Loucy (cell line): ENCODE results near the gene GRWD1.

ENCODE experiments used
- H2AFZ ChIP-seq: fragments of 200-600 bp; sonication (generic); 2 replicates; pipeline ENCODE4 v1.6.0; 2016; ENCODE audit warnings: antibody characterized with exemption, mild to moderate bottlenecking, low read length, moderate library complexity
- H3F3A ChIP-seq: fragments of 200-600 bp; 2 replicates; pipeline ENCODE4 v1.6.0; 2016; ENCODE audit warnings: antibody characterized with exemption, low read depth, mild to moderate bottlenecking
- H3K27me3 ChIP-seq: fragments of 200-600 bp; sonication (generic); 2 replicates; pipeline ENCODE4 v1.6.1; 2014; ENCODE audit warnings: low read length, mild to moderate bottlenecking; ENCODE audit not compliant: insufficient read depth, poor library complexity, severe bottlenecking
- H3K36me3 ChIP-seq: fragments of 200-600 bp; sonication (generic); 2 replicates; pipeline ENCODE4 v1.6.1; 2016; ENCODE audit warnings: low read length; ENCODE audit not compliant: insufficient read depth
- H3K4me1 ChIP-seq: fragments of 200-600 bp; sonication (generic); 2 replicates; pipeline ENCODE4 v1.5.1; 2014; ENCODE audit warnings: low read length, mild to moderate bottlenecking; ENCODE audit not compliant: insufficient read depth, poor library complexity, severe bottlenecking
- H3K4me2 ChIP-seq: fragments of 200-600 bp; sonication (generic); 2 replicates; pipeline ENCODE4 v1.6.0; 2014; ENCODE audit warnings: antibody characterized with exemption, low read length, low read depth, mild to moderate bottlenecking; ENCODE audit not compliant: poor library complexity, severe bottlenecking
- H3K4me3 ChIP-seq: fragments of 200-600 bp; sonication (generic); 2 replicates; pipeline ENCODE4 v1.5.1; 2014; ENCODE audit warnings: low read length, mild to moderate bottlenecking, mixed read lengths; ENCODE audit not compliant: poor library complexity, severe bottlenecking
- H3K79me2 ChIP-seq: fragments of 200-600 bp; sonication (generic); 2 replicates; pipeline ENCODE4 v1.6.1; 2014; ENCODE audit warnings: low read length; ENCODE audit not compliant: insufficient read depth
- H3K9ac ChIP-seq: fragments of 200-600 bp; sonication (generic); 2 replicates; pipeline ENCODE4 v1.6.0; 2014; ENCODE audit warnings: mild to moderate bottlenecking, low read depth, low read length, moderate library complexity; ENCODE audit not compliant: poor library complexity, severe bottlenecking
- H3K9me2 ChIP-seq: fragments of 200-600 bp; sonication (generic); replicated peaks from 2 replicates; pipeline ENCODE4 v1.6.1; 2016; ENCODE audit warnings: low read depth, low read length, mixed read lengths
- H3K9me3 ChIP-seq: fragments of 200-600 bp; sonication (generic); 2 replicates; pipeline ENCODE4 v1.6.1; 2014; ENCODE audit warnings: mild to moderate bottlenecking, antibody characterized with exemption, low read length, low read depth; ENCODE audit not compliant: insufficient read depth
- H4K20me1 ChIP-seq: fragments of 200-600 bp; sonication (generic); 2 replicates; pipeline ENCODE4 v1.6.0; 2014; ENCODE audit warnings: antibody characterized with exemption, low read length, mild to moderate bottlenecking; ENCODE audit not compliant: insufficient read depth, poor library complexity, severe bottlenecking
- CTCF ChIP-seq: fragments of 200-600 bp; sonication (generic); conservative IDR thresholded peaks from 2 replicates; pipeline ENCODE4 v1.5.1; 2014; ENCODE audit warnings: mild to moderate bottlenecking, antibody characterized with exemption, low read length
- EZH2phosphoT487 ChIP-seq: fragments of 200-600 bp; IDR thresholded peaks from 2 replicates; pipeline ENCODE4 v1.6.1; 2018; ENCODE audit warnings: antibody characterized with exemption, mild to moderate bottlenecking, moderate library complexity, borderline replicate concordance

GRWD1 gene

GRCh38 chr19:48400018-48400742 lies 45.6 kb upstream of the GRWD1 start:
- Histone ChIP-seq H3K4me2 (no peak overlapping the region), H3K27me3 (no peaks in the 10 kb centered on the region), H3K9ac (no peak overlapping the region), H2AFZ (no peak overlapping the region), H3K9me2 (no peaks in the 10 kb centered on the region), H3K4me1 (no peaks in the 10 kb centered on the region), H4K20me1 (no peaks in the 10 kb centered on the region), H3K9me3 (no peaks in the 10 kb centered on the region), H3K79me2 (no peaks in the 10 kb centered on the region), H3K4me3 (no peak overlapping the region), H3F3A (no peaks in the 10 kb centered on the region), H3K36me3 (no peaks in the 10 kb centered on the region)
- TF ChIP-seq CTCF, result no peak
- no peak for TF ChIP-seq EZH2phosphoT487

GRCh38 chr19:48401287-48401686 lies 44.5 kb upstream of the GRWD1 start:
- TF ChIP-seq EZH2phosphoT487 (no peak), CTCF (no peak)
- Histone ChIP-seq H3K27me3 (no peaks in the 10 kb centered on the region), H3F3A (no peaks in the 10 kb centered on the region), H3K4me1 (no peaks in the 10 kb centered on the region), H3K9ac (no peak overlapping the region), H4K20me1 (no peaks in the 10 kb centered on the region), H3K4me3 (no peak overlapping the region), H3K9me3 (no peaks in the 10 kb centered on the region), H3K36me3 (no peaks in the 10 kb centered on the region), H3K9me2 (no peaks in the 10 kb centered on the region), H3K79me2 (no peaks in the 10 kb centered on the region), H2AFZ (no peak overlapping the region), H3K4me2 (no peak overlapping the region)

GRCh38 chr19:48403606-48404005 lies 42.2 kb upstream of the GRWD1 start:
- no peak for TF ChIP-seq CTCF
- no peak for TF ChIP-seq EZH2phosphoT487
- H3K9ac ChIP-seq, result no peak overlapping the region
- H3K79me2 ChIP-seq, result no peaks in the 10 kb centered on the region
- no peaks in the 10 kb centered on the region for H3K9me2 ChIP-seq
- H3K27me3 ChIP-seq, result no peaks in the 10 kb centered on the region
- no peaks in the 10 kb centered on the region for H3K4me1 ChIP-seq
- H3K4me3 ChIP-seq, result no peak overlapping the region
- H3F3A ChIP-seq, result no peaks in the 10 kb centered on the region
- peak overlapping the region; percentile 59 for H3K4me2 ChIP-seq
- H3K9me3 ChIP-seq, result no peaks in the 10 kb centered on the region
- H4K20me1 ChIP-seq, result no peaks in the 10 kb centered on the region
- H3K36me3 ChIP-seq, result no peaks in the 10 kb centered on the region
- peak overlapping the region; percentile 98 for H2AFZ ChIP-seq
